Smooth muscle cell (in vitro differentiated cells): ENCODE data around the gene AGBL1. TPM values are rescaled to one million over a fixed set of nuclear protein-coding genes. Genes with fewer than 3 reads are reported as not detected.

Experiments used
- DNase-seq: peaks from one replicate; lab custom pipeline; 2025; ENCODE audit not compliant: unreplicated experiment; lab: John Stamatoyannopoulos, UW
- H2AFZ ChIP-seq: fragments of 200-600 bp; sonication (generic); 2 replicates; pipeline ENCODE4 v1.6.0; 2016; ENCODE audit warnings: antibody characterized with exemption, low read depth, mild to moderate bottlenecking
- H3F3A ChIP-seq: fragments of 200-600 bp; sonication (generic); 2 replicates; pipeline ENCODE4 v1.6.0; 2017; ENCODE audit warnings: antibody characterized with exemption, low read depth
- H3K27ac ChIP-seq: fragments of 200-600 bp; sonication (generic); 2 replicates; pipeline ENCODE4 v1.5.1; 2016; ENCODE audit warnings: low read depth, mild to moderate bottlenecking
- H3K27me3 ChIP-seq: fragments of 200-600 bp; sonication (generic); 2 replicates; pipeline ENCODE4 v1.6.1; 2016; ENCODE audit warnings: low read depth, mild to moderate bottlenecking
- H3K36me3 ChIP-seq: fragments of 200-600 bp; sonication (generic); 2 replicates; pipeline ENCODE4 v1.5.1; 2016; ENCODE audit warnings: low read depth
- H3K4me1 ChIP-seq: fragments of 200-600 bp; sonication (generic); 2 replicates; pipeline ENCODE4 v1.5.1; 2016; ENCODE audit warnings: low read depth
- H3K4me2 ChIP-seq: fragments of 200-600 bp; sonication (generic); 2 replicates; pipeline ENCODE4 v1.6.0; 2016; ENCODE audit warnings: mild to moderate bottlenecking
- H3K4me3 ChIP-seq: fragments of 200-600 bp; sonication (generic); 2 replicates; pipeline ENCODE4 v1.5.1; 2016; ENCODE audit warnings: mild to moderate bottlenecking
- H3K79me2 ChIP-seq: fragments of 200-600 bp; sonication (generic); 2 replicates; pipeline ENCODE4 v1.6.0; 2016; ENCODE audit warnings: low read depth, mild to moderate bottlenecking
- H3K9ac ChIP-seq: fragments of 200-600 bp; sonication (generic); 2 replicates; pipeline ENCODE4 v1.6.0; 2016; ENCODE audit warnings: low read depth
- H3K9me3 ChIP-seq: fragments of 200-600 bp; sonication (generic); replicated peaks from 2 replicates; pipeline ENCODE4 v1.5.1; 2016; ENCODE audit warnings: low read depth
- H4K20me1 ChIP-seq: fragments of 200-600 bp; sonication (generic); 2 replicates; pipeline ENCODE4 v1.6.0; 2016; ENCODE audit warnings: low read depth
- WGBS: methylation state at CpG from one replicate; pipeline ENCODE4 v1.1.7; 2016; ENCODE audit warnings: low lambda C conversion rate; 5-methylcytosine and 5-hydroxymethylcytosine counted together
- polyA plus RNA-seq: library from polyadenylated mRNA; unstranded; fragments of >200 nt; fragmentation: Nextera tagmentation; extraction: Ambion mirVana; gene quantifications from 2 replicates; pipeline ENCODE4 v1.2.1, GENCODE V29; 2016
- total RNA-seq: library from RNA; depleted of rRNA; stranded (reverse); fragments of >200 nt; gene quantifications from 2 replicates; pipeline ENCODE4 v1.2.3, GENCODE V29; 2014
- TF ChIP-seq, protein P1 (sequence below): fragments of 200-600 bp; sonication (generic); IDR thresholded peaks from 2 replicates; pipeline ENCODE4 v1.5.1; 2017; ENCODE audit warnings: borderline replicate concordance, mild to moderate bottlenecking, antibody characterized with exemption; ENCODE audit not compliant: insufficient read depth, poor library complexity, severe bottlenecking

Gene AGBL1
- total RNA-seq = not detected in 2 replicates
- polyA plus RNA-seq = not detected in 2 replicates

DNA sequence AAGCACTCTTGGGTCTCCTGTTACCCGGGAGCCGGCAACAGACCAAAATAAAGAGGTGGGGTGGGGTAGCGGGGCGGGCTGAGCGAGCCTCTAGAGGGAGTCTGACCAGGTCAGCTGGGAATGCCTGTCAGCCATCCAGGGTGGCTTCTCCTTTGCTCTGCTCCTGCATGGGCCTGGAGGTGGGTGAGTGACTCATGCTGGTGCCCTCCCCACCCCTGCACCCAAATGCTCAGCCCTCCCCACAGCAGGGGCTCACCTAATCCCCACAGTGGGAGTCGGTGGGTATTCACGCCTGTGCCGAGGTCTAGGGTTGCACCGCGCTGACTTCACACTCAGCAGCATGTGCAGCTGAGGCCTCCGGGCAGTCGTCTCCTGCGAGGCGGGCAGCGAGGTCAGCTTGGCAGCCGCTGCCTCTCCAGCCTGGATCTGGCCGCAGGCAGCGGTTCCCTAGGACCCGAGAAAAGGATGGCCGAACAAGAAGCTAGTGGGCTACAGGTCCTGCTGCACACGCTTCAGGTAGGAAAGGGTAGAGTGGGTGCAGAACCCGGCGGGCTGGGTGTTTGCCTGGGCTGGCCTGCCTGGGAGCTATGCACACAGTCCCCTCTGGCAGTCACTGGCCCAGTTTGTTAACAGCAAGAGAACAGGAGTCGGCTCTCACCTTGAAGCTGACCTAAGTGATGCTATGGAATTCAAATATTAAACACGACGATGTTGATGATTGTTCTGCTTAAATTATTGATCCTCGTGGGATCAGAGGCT is at the start of gene AGBL1:
AGBL1 (plus strand) TSS at position 364 of the 759 bp plus-strand sequence.
- 85% methylated on average over 25 of the region's 27 CpGs for WGBS
- Histone ChIP-seq H4K20me1 (no peaks in the 10 kb centered on the region), H3K79me2 (no peaks in the 10 kb centered on the region), H3K4me2 (no peak within 1 kb of the TSS), H3K4me3 (no peak within 1 kb of the TSS), H3K36me3 (no peaks in the 10 kb centered on the region), H3K27ac (no peak within 1 kb of the TSS), H2AFZ (no peak within 1 kb of the TSS), H3K27me3 (no peaks in the 10 kb centered on the region), H3K9me3 (no peaks in the 10 kb centered on the region), H3K9ac (no peak within 1 kb of the TSS), H3K4me1 (peaks cover 21% of the 10 kb centered on the region), H3F3A (no peaks in the 10 kb centered on the region)
- DNase-seq = no peak
- TF ChIP-seq, protein P1, sequence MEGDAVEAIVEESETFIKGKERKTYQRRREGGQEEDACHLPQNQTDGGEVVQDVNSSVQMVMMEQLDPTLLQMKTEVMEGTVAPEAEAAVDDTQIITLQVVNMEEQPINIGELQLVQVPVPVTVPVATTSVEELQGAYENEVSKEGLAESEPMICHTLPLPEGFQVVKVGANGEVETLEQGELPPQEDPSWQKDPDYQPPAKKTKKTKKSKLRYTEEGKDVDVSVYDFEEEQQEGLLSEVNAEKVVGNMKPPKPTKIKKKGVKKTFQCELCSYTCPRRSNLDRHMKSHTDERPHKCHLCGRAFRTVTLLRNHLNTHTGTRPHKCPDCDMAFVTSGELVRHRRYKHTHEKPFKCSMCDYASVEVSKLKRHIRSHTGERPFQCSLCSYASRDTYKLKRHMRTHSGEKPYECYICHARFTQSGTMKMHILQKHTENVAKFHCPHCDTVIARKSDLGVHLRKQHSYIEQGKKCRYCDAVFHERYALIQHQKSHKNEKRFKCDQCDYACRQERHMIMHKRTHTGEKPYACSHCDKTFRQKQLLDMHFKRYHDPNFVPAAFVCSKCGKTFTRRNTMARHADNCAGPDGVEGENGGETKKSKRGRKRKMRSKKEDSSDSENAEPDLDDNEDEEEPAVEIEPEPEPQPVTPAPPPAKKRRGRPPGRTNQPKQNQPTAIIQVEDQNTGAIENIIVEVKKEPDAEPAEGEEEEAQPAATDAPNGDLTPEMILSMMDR = no peak

DNA sequence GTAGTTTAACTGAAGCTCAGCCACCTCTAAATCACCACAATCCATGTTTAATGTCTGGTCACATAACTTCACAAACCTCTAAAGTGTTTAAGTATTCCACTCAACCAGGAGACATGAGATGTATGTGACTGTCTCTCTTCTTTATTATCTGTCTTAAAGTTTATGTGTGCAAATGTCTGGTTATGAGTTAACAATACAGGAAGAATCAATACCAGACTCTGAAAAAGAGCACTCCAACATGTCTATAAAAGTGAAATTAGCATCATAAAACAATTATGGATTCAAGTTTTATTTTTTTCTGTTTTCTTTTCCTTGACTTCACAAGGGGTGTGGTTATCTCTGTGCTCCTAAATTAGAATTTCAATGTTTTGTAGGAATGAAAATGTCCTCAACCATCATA is 44.8 kb upstream of the AGBL1 start:
- H3K9me3 ChIP-seq = no peaks in the 10 kb centered on the region
- no peaks in the 10 kb centered on the region for H3K4me1 ChIP-seq
- H3K36me3 ChIP-seq = no peaks in the 10 kb centered on the region
- H3F3A ChIP-seq = no peaks in the 10 kb centered on the region
- TF ChIP-seq, protein P1 = no peak
- H2AFZ ChIP-seq = no peak overlapping the region
- no peak for DNase-seq
- H3K4me3 ChIP-seq = no peak overlapping the region
- H3K79me2 ChIP-seq = no peaks in the 10 kb centered on the region
- no peaks in the 10 kb centered on the region for H4K20me1 ChIP-seq
- no peaks in the 10 kb centered on the region for H3K27me3 ChIP-seq
- no peak overlapping the region for H3K9ac ChIP-seq
- H3K4me2 ChIP-seq = no peak overlapping the region
- no peak overlapping the region for H3K27ac ChIP-seq

DNA sequence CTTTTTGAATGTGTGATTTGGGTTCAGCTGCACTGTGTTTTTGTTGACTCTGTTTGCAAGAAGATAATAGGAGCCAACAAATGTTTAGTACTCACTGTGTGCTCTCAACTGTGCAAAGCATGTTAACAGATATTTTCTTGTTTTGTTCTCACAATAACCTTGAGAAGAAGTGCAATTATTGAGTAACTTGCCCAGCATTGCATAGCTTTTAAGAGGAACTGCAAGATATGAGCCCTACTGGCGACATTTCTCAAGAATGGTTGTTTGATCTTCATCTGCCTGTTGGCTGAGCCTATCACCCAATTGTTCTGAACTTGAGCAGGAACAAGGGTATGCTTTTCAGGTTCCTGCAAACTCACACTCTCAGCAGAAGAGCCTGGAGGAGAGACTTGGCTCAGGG is 43.4 kb upstream of the AGBL1 start:
- Histone ChIP-seq H3K9ac (no peak overlapping the region), H3K36me3 (no peaks in the 10 kb centered on the region), H3K27ac (no peak overlapping the region), H3K4me1 (no peaks in the 10 kb centered on the region), H3K4me3 (no peak overlapping the region), H3K9me3 (no peaks in the 10 kb centered on the region), H4K20me1 (no peaks in the 10 kb centered on the region), H2AFZ (no peak overlapping the region), H3F3A (no peaks in the 10 kb centered on the region), H3K4me2 (no peak overlapping the region), H3K27me3 (no peaks in the 10 kb centered on the region), H3K79me2 (no peaks in the 10 kb centered on the region)
- 100% methylated on average over 1 of the region's 1 CpG for WGBS
- DNase-seq = no peak
- TF ChIP-seq, protein P1 = no peak

DNA sequence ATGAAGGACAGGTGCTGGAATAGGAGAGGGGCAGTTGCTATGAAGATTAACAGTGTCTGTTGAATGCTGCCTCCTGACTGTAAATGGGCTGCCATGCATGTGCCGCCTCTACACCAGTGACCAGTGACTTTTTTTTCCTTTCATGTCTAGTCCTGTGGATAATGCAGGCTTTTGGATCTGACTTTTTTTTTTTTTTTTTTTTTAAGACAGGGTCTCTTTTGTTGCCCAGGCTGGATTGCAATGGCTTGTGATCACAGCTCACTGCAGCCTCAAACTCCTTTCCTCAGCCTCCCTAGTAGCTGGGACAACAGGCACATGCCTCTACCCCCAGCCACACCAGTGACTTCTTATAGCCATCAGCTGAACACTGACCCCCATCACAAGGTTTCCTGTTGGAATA is 41.2 kb upstream of the AGBL1 start:
- H3K79me2 ChIP-seq = no peaks in the 10 kb centered on the region
- no peak overlapping the region for H3K4me2 ChIP-seq
- H3K9me3 ChIP-seq = no peaks in the 10 kb centered on the region
- no peaks in the 10 kb centered on the region for H3K4me1 ChIP-seq
- H3K9ac ChIP-seq = no peak overlapping the region
- H3K27me3 ChIP-seq = no peaks in the 10 kb centered on the region
- DNase-seq = no peak
- H3K27ac ChIP-seq = no peak overlapping the region
- 92% methylated on average over 1 of the region's 1 CpG for WGBS
- H3K36me3 ChIP-seq = no peaks in the 10 kb centered on the region
- H2AFZ ChIP-seq = no peak overlapping the region
- no peaks in the 10 kb centered on the region for H4K20me1 ChIP-seq
- TF ChIP-seq, protein P1 = no peak
- no peak overlapping the region for H3K4me3 ChIP-seq
- H3F3A ChIP-seq = no peaks in the 10 kb centered on the region
